Tibial artery (tissue), 4 donors: ENCODE data around the gene GATA6.
"Not testable (repeated sequence)": the region's sequence is repeated elsewhere in the genome, so short reads cannot be mapped to it uniquely, and the experiment has no call there.

ENCODE experiments used
- DNase-seq, 2 donors: peaks; one replicate each; pipeline ENCODE4 v3.0.0-alpha.2; 2019
- H3K27ac ChIP-seq, 2 donors: fragments of 200-600 bp; sonication (generic) in 1 of 2; 1 replicate in 1 of 2; 2 replicates in 1 of 2; pipeline ENCODE4 v1.5.1; 2018 to 2019; ENCODE audit warnings: mild to moderate bottlenecking in 1 of 2
- H3K27me3 ChIP-seq, 2 donors: fragments of 200-600 bp; sonication (generic) in 1 of 2; one replicate each; pipeline versions ENCODE4 v1.5.1 to v1.6.0; 2016 to 2019
- H3K36me3 ChIP-seq, 3 donors: fragments of 200-600 bp; sonication (generic) in 2 of 3; one replicate each; pipeline ENCODE4 v1.5.1; 2016 to 2019; ENCODE audit warnings: mild to moderate bottlenecking in 2 of 3
- H3K4me1 ChIP-seq, 4 donors: fragments of 200-600 bp; sonication (generic) in 2 of 4; 1 replicate in 3 of 4; 2 replicates in 1 of 4; pipeline ENCODE4 v1.5.1; 2016 to 2019
- H3K4me3 ChIP-seq, 2 donors: fragments of 200-600 bp; sonication (generic) in 1 of 2; 1 replicate in 1 of 2; 2 replicates in 1 of 2; pipeline ENCODE4 v1.5.1; 2018 to 2019; ENCODE audit warnings: mild to moderate bottlenecking in 2 of 2
- H3K9me3 ChIP-seq, 3 donors: fragments of 200-600 bp; sonication (generic) in 1 of 3; one replicate each; pipeline ENCODE4 v1.5.1; 2016 to 2019
- CTCF ChIP-seq, 2 experiments: fragments of 200-600 bp in 1 of 2; fragments of 450-650 bp in 1 of 2; IDR thresholded peaks; one replicate each; pipeline ENCODE4 v1.5.1; 2017 to 2019; ENCODE audit warnings: antibody characterized with exemption in 2 of 2, mild to moderate bottlenecking in 1 of 2, moderate library complexity in 1 of 2
- intact Hi-C: fragments of 100-400 bp; cut with DNase I; formaldehyde crosslinking; loops from one replicate; pipeline ENCODE4 v1.15.0; 2023; ENCODE audit warnings: low total_unique reads

The GATA6 gene

GRCh38 chr18:22213333-22213973 is 44.1 kb downstream of the GATA6 start:
- Histone ChIP-seq H3K27ac (no peak overlapping the region), H3K9me3 (no peaks in the 10 kb centered on the region), H3K36me3 (no peaks in the 10 kb centered on the region), H3K4me1 (peaks cover 0 to 33% (median 2%) of the 10 kb centered on the region in 4 donors), H3K27me3 (no peaks in the 10 kb centered on the region), H3K4me3 (no peak overlapping the region)
- TF ChIP-seq CTCF (IDR thresholded peaks at IDR 0.05) = no peak
- intact Hi-C loops = no loop called here
- DNase-seq = no peak

- H3K36me3 ChIP-seq = no peaks in the 10 kb centered on the region
- intact Hi-C loops = no loop called here
- H3K4me1 ChIP-seq = peaks cover 0 to 31% (median 2%) of the 10 kb centered on the region in 4 donors
- no peak overlapping the region for H3K27ac ChIP-seq
- no peak for DNase-seq
- no peaks in the 10 kb centered on the region for H3K27me3 ChIP-seq
- no peak overlapping the region for H3K4me3 ChIP-seq
- H3K9me3 ChIP-seq = no peaks in the 10 kb centered on the region
- TF ChIP-seq CTCF (IDR thresholded peaks at IDR 0.05) = no peak
Measured at GRCh38 chr18:22214731-22215528, 45.5 kb downstream of the GATA6 start.

GRCh38 chr18:22218835-22219234 is 49.4 kb downstream of the GATA6 start:
- no peak for DNase-seq
- H3K36me3 ChIP-seq = no peaks in the 10 kb centered on the region
- no peak overlapping the region for H3K4me3 ChIP-seq
- intact Hi-C loops = no loop called here
- no peak for TF ChIP-seq CTCF (IDR thresholded peaks at IDR 0.05)
- H3K27ac ChIP-seq = no peak overlapping the region
- H3K27me3 ChIP-seq = no peaks in the 10 kb centered on the region
- H3K9me3 ChIP-seq = no peaks in the 10 kb centered on the region
- H3K4me1 ChIP-seq = peaks cover 0 to 16% (median 6%) of the 10 kb centered on the region in 4 donors

- H3K36me3 ChIP-seq = no peaks in the 10 kb centered on the region
- no peak overlapping the region for H3K4me3 ChIP-seq
- DNase-seq = no peak
- no peaks in the 10 kb centered on the region for H3K9me3 ChIP-seq
- intact Hi-C loops = no loop called here
- H3K27ac ChIP-seq = no peak overlapping the region
- H3K4me1 ChIP-seq = peaks cover 0 to 19% (median 8%) of the 10 kb centered on the region in 4 donors
- no peak for TF ChIP-seq CTCF (IDR thresholded peaks at IDR 0.05)
- H3K27me3 ChIP-seq = no peaks in the 10 kb centered on the region
Measured at GRCh38 chr18:22219568-22220355, 50.4 kb downstream of the GATA6 start.

- H3K36me3 ChIP-seq, H3K4me3 ChIP-seq, intact Hi-C loops, H3K9me3 ChIP-seq, DNase-seq, H3K27me3 ChIP-seq, H3K27ac ChIP-seq: not testable (repeated sequence)
- H3K4me1 ChIP-seq = peaks cover 0 to 14% (median 8%) of the 10 kb centered on the region in 4 donors
Measured at GRCh38 chr18:22220585-22220984, 51.2 kb downstream of the GATA6 start.
